ENCODE data around the gene RNF123. TPM values are rescaled to one million over a fixed set of nuclear protein-coding genes. Genes with fewer than 3 reads are reported as not detected.
"Not testable (repeated sequence)": the region's sequence is repeated elsewhere in the genome, so short reads cannot be mapped to it uniquely, and the experiment has no call there.

RNF123 gene
- total and polyA plus RNA-seq, 2 experiments from 2014 or later, result 21.6 to 22.8 TPM

DNA sequence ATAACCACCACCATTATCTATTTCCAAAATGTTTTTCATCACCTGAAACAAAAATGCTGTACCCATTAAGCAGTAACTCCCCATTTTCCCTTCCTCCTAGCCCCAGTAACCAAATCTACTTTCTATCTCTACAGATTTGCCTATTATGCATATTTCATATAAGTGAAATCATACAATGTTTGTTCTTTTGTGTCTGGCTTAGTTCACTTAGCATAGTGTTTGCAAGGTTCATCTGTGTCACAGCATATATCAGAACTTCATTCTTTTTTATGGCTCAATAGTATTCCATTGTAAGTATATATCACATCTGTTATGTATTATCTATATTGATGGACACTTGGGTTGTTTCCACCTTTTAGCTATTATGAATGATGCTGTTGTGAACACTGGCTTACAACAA lies 51.1 kb downstream of the RNF123 start:
- DNase-seq, result no peak
- Histone ChIP-seq H3K79me2 (ENCODE audit: insufficient read depth) (peaks cover 91% of the 10 kb centered on the region), H3K27ac (no peak overlapping the region), H3K4me3 (no peak overlapping the region), H2AFZ (no peak overlapping the region), H3K9me3 (ENCODE audit: low read depth) (no peaks in the 10 kb centered on the region), H3K4me2 (ENCODE audit: unreplicated experiment) (no peak overlapping the region), H3K9me2 (ENCODE audit: insufficient read depth) (no peaks in the 10 kb centered on the region), H4K20me1 (ENCODE audit: insufficient read depth) (no peaks in the 10 kb centered on the region), H3K36me3 (ENCODE audit: low read depth) (peaks cover 22% of the 10 kb centered on the region; the same call in 1 of the 2 replicates), H3K4me1 (ENCODE audit: insufficient read depth) (no peaks in the 10 kb centered on the region), H3K9ac (no peak overlapping the region), H3F3A (ENCODE audit: insufficient read depth) (peaks cover 6% of the 10 kb centered on the region; the same call in 1 of the 2 replicates), H3K27me3 (replicated peaks; ENCODE audit: insufficient read depth) (no peaks in the 10 kb centered on the region)
- in situ Hi-C loops (cut with MboI), result no loop called here
- TF ChIP-seq EZH2 (IDR thresholded peaks at IDR 0.05; ENCODE audit: insufficient read depth, poor library complexity, severe bottlenecking) (no peak), EZH2phosphoT487 (IDR thresholded peaks at IDR 0.05; ENCODE audit: insufficient read depth, low read depth) (no peak)

GRCh38 chr3:49745986-49746385 lies 56.6 kb downstream of the RNF123 start:
- Histone ChIP-seq H4K20me1 (ENCODE audit: insufficient read depth) (no peaks in the 10 kb centered on the region), H3K27ac (no peak overlapping the region), H3K4me2 (ENCODE audit: unreplicated experiment) (no peak overlapping the region), H3K4me1 (ENCODE audit: insufficient read depth) (peaks cover 17% of the 10 kb centered on the region), H3K9me3 (ENCODE audit: low read depth) (no peaks in the 10 kb centered on the region), H3K4me3 (no peak overlapping the region), H3K9ac (no peak overlapping the region), H3K27me3 (replicated peaks; ENCODE audit: insufficient read depth) (no peaks in the 10 kb centered on the region), H3K36me3 (ENCODE audit: low read depth) (peaks cover 15% of the 10 kb centered on the region), H3F3A (ENCODE audit: insufficient read depth) (peaks cover 21% of the 10 kb centered on the region), H3K79me2 (ENCODE audit: insufficient read depth) (peaks cover 99% of the 10 kb centered on the region), H3K9me2 (ENCODE audit: insufficient read depth) (no peaks in the 10 kb centered on the region), H2AFZ (no peak overlapping the region)
- no peak for TF ChIP-seq EZH2 (IDR thresholded peaks at IDR 0.05; ENCODE audit: insufficient read depth, poor library complexity, severe bottlenecking)
- TF ChIP-seq EZH2phosphoT487 (IDR thresholded peaks at IDR 0.05; ENCODE audit: insufficient read depth, low read depth), result no peak
- in situ Hi-C loops (cut with MboI), result no loop called here
- 89 to 92% methylated on average over 2 of the region's 2 CpGs for WGBS, 2 experiments (ENCODE audit: low coverage in 1 of 2, low lambda C conversion rate in 2 of 2, missing lambda C conversion rate in 2 of 2)
- peak; percentile 49 for DNase-seq

DNA sequence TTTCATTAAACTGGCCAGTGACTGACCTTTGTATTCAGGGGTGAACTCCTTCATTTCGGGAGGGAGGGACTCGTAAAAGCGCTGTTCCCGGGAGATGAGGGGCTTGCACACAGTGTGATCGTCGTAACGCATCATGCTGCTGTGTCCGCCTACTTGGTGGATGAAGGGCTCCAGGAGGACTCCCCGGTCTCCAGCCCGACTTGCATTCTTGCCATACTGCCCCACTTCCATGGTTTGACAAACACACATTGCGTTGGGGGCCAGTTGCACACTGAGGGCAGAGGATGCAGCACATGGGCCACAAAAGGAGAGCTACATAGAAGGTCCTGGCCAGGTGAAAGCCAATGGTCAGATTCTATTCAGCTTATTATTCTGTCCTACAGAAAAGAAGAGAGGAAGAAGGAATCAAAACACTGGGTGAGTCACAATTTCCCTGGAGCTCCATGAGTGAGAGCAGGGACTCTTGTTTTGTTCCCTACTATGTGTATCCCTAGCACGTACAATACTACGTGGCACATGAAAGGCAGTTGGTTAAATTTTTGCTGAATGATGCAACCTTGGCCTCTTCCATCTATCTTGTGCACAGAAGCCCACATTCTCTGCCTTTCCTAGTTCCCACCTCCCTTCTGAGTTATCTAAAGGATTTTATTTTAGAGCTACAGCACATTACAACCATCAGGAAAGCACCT lies 58.6 kb downstream of the RNF123 start:
- Histone ChIP-seq H3K79me2 (ENCODE audit: insufficient read depth) (peaks cover 98% of the 10 kb centered on the region), H3K9me2 (ENCODE audit: insufficient read depth) (no peaks in the 10 kb centered on the region), H3K9ac (peak overlapping the region; percentile 40), H4K20me1 (ENCODE audit: insufficient read depth) (no peaks in the 10 kb centered on the region), H3F3A (ENCODE audit: insufficient read depth) (peaks cover 21% of the 10 kb centered on the region), H3K27ac (peak overlapping the region; percentile 67), H3K27me3 (replicated peaks; ENCODE audit: insufficient read depth) (no peaks in the 10 kb centered on the region), H2AFZ (no peak overlapping the region), H3K36me3 (ENCODE audit: low read depth) (peaks cover 15% of the 10 kb centered on the region), H3K4me2 (ENCODE audit: unreplicated experiment) (no peak overlapping the region), H3K4me3 (no peak overlapping the region), H3K9me3 (ENCODE audit: low read depth) (no peaks in the 10 kb centered on the region), H3K4me1 (ENCODE audit: insufficient read depth) (peaks cover 17% of the 10 kb centered on the region)
- peak; percentile 76 for DNase-seq
- in situ Hi-C loops (cut with MboI), result no loop called here
- no peak for TF ChIP-seq EZH2phosphoT487 (IDR thresholded peaks at IDR 0.05; ENCODE audit: insufficient read depth, low read depth)
- 86 to 88% methylated on average over 13 of the region's 13 CpGs for WGBS, 2 experiments (ENCODE audit: low coverage in 1 of 2, low lambda C conversion rate in 2 of 2, missing lambda C conversion rate in 2 of 2)

GRCh38 chr3:49748874-49749273 lies 59.5 kb downstream of the RNF123 start:
- Histone ChIP-seq H3K4me1 (ENCODE audit: insufficient read depth) (peaks cover 17% of the 10 kb centered on the region), H3K36me3 (ENCODE audit: low read depth) (peaks cover 15% of the 10 kb centered on the region), H3K27ac (peak overlapping the region; percentile 67; the same call in 1 of the 2 replicates), H3F3A (ENCODE audit: insufficient read depth) (peaks cover 21% of the 10 kb centered on the region), H3K79me2 (ENCODE audit: insufficient read depth) (peaks cover 98% of the 10 kb centered on the region)
- H4K20me1 ChIP-seq (ENCODE audit: insufficient read depth); H3K27me3 ChIP-seq (replicated peaks; ENCODE audit: insufficient read depth); H3K9ac ChIP-seq; H3K9me2 ChIP-seq (ENCODE audit: insufficient read depth); in situ Hi-C loops (cut with MboI); H3K4me2 ChIP-seq (ENCODE audit: unreplicated experiment); H3K9me3 ChIP-seq (ENCODE audit: low read depth); DNase-seq; H3K4me3 ChIP-seq; H2AFZ ChIP-seq: not testable (repeated sequence)
- 96 to 98% methylated on average over 5 of the region's 5 CpGs for WGBS, 2 experiments (ENCODE audit: low coverage in 1 of 2, low lambda C conversion rate in 2 of 2, missing lambda C conversion rate in 2 of 2)

GRCh38 chr3:49750056-49750455 lies 60.7 kb downstream of the RNF123 start:
- H3K9me3 ChIP-seq (ENCODE audit: low read depth), result no peaks in the 10 kb centered on the region
- no peaks in the 10 kb centered on the region for H3K27me3 ChIP-seq (replicated peaks; ENCODE audit: insufficient read depth)
- peaks cover 14% of the 10 kb centered on the region for H3K36me3 ChIP-seq (ENCODE audit: low read depth)
- no peak overlapping the region for H3K4me3 ChIP-seq
- H3K4me1 ChIP-seq (ENCODE audit: insufficient read depth), result peaks cover 17% of the 10 kb centered on the region
- no peak overlapping the region for H3K4me2 ChIP-seq (ENCODE audit: unreplicated experiment)
- no peak overlapping the region for H2AFZ ChIP-seq
- no peaks in the 10 kb centered on the region for H4K20me1 ChIP-seq (ENCODE audit: insufficient read depth)
- H3F3A ChIP-seq (ENCODE audit: insufficient read depth), result peaks cover 21% of the 10 kb centered on the region
- DNase-seq, result peak; percentile 22
- no peaks in the 10 kb centered on the region for H3K9me2 ChIP-seq (ENCODE audit: insufficient read depth)
- no peak overlapping the region for H3K9ac ChIP-seq
- in situ Hi-C loops (cut with MboI), result no loop called here
- H3K79me2 ChIP-seq (ENCODE audit: insufficient read depth), result peaks cover 98% of the 10 kb centered on the region
- WGBS, 2 experiments (ENCODE audit: low coverage in 1 of 2, low lambda C conversion rate in 2 of 2, missing lambda C conversion rate in 2 of 2), result 99% methylated on average over 4 of the region's 4 CpGs
- TF ChIP-seq EZH2phosphoT487 (IDR thresholded peaks at IDR 0.05; ENCODE audit: insufficient read depth, low read depth), result no peak
- H3K27ac ChIP-seq, result no peak overlapping the region
